HepG2 (cell line): ENCODE data around the gene FAM222B. TPM values are rescaled to one million over a fixed set of nuclear protein-coding genes. Genes with fewer than 3 reads are reported as not detected.

Source experiments
- ERF ChIP-seq: IDR thresholded peaks from 2 replicates; pipeline ENCODE4 v1.6.1; 2018; ENCODE audit warnings: missing biosample characterization, missing genetic modification reagents
- HOXA7 ChIP-seq: sonication (generic); formaldehyde crosslinking; IDR thresholded peaks from 2 replicates; pipeline ENCODE4 v1.8.1; 2022; ENCODE audit warnings: mild to moderate bottlenecking, missing genetic modification reagents, moderate library complexity
- ISX ChIP-seq: sonication (generic); formaldehyde crosslinking; conservative IDR thresholded peaks from 2 replicates; pipeline ENCODE4 v1.5.0; 2020; ENCODE audit warnings: missing genetic modification reagents
- JUNB ChIP-seq: sonication (generic); formaldehyde crosslinking; IDR thresholded peaks from 2 replicates; pipeline ENCODE4 v1.8.0; 2022; ENCODE audit warnings: missing genetic modification reagents, mild to moderate bottlenecking, borderline replicate concordance
- KDM3A ChIP-seq: IDR thresholded peaks from 2 replicates; pipeline ENCODE4 v1.6.1; 2018; ENCODE audit warnings: low read depth, missing compliant biosample characterization
- PBX2 ChIP-seq: IDR thresholded peaks from 2 replicates; pipeline ENCODE4 v1.6.1; 2016; ENCODE audit warnings: control low read depth
- SAP130 ChIP-seq: IDR thresholded peaks from 2 replicates; pipeline ENCODE4 v1.6.1; 2016; ENCODE audit warnings: low read depth
- ZFAT ChIP-seq: sonication (generic); formaldehyde crosslinking; conservative IDR thresholded peaks from 2 replicates; pipeline ENCODE4 v1.8.1; 2023; ENCODE audit warnings: missing genetic modification reagents, inconsistent platforms
- ZNF382 ChIP-seq: sonication (generic); formaldehyde crosslinking; IDR thresholded peaks from 2 replicates; pipeline ENCODE4 v1.5.0; 2020; ENCODE audit warnings: missing genetic modification reagents, mild to moderate bottlenecking, borderline replicate concordance
- ZNF563 ChIP-seq: sonication (generic); formaldehyde crosslinking; IDR thresholded peaks from 2 replicates; pipeline ENCODE4 v1.8.0; 2022; ENCODE audit warnings: mild to moderate bottlenecking, moderate library complexity, missing genetic modification reagents
- ZSCAN22 ChIP-seq: sonication (generic); formaldehyde crosslinking; IDR thresholded peaks from 2 replicates; pipeline ENCODE4 v1.4.0; 2020; ENCODE audit warnings: mild to moderate bottlenecking, missing genetic modification reagents
- ZZZ3 ChIP-seq: sonication (generic); formaldehyde crosslinking; IDR thresholded peaks from 2 replicates; pipeline ENCODE4 v1.4.0; 2020; ENCODE audit warnings: missing genetic modification reagents, mild to moderate bottlenecking, borderline replicate concordance
- polyA plus RNA-seq, 8 experiments: library from polyadenylated mRNA; depleted of rRNA in 3 of 8; stranded (reverse) in 7 of 8; unstranded in 1 of 8; fragments of >200 nt; fragmentation: Illumina TruSeq in 4 of 8; extraction: Trizol in 4 of 8; gene quantifications; 2 replicates each; pipeline versions ENCODE4 v1.2.1 to v1.2.3, GENCODE V29; 2011 to 2016; ENCODE audit warnings: low read depth in 4 of 8, missing spikeins in 1 of 8, mixed read lengths in 1 of 8; ENCODE audit not compliant: insufficient read depth in 1 of 8
- total RNA-seq, 5 experiments: library from RNA; depleted of rRNA; stranded (reverse); fragments of >200 nt; fragmentation: Illumina TruSeq; extraction: Trizol; gene quantifications; 2 replicates each; pipeline ENCODE4 v1.2.3, GENCODE V29; 2016; ENCODE audit warnings: low read depth in 1 of 5
- TF ChIP-seq, protein P1 (sequence below): sonication (generic); formaldehyde crosslinking; conservative IDR thresholded peaks from 2 replicates; pipeline ENCODE4 v1.4.0; 2020; ENCODE audit warnings: missing genetic modification reagents
- TF ChIP-seq, protein P2 (sequence below): sonication (generic); formaldehyde crosslinking; IDR thresholded peaks from 2 replicates; pipeline ENCODE4 v1.4.0; 2020; ENCODE audit warnings: missing genetic modification reagents
- TF ChIP-seq, protein P3 (sequence below): sonication (generic); formaldehyde crosslinking; IDR thresholded peaks from 2 replicates; pipeline ENCODE4 v1.4.0; 2020; ENCODE audit warnings: missing genetic modification reagents; ENCODE audit errors: not compliant biosample characterization
- TF ChIP-seq, protein P4 (sequence below): IDR thresholded peaks from 2 replicates; pipeline ENCODE4 v1.6.1; 2016; ENCODE audit warnings: mild to moderate bottlenecking, missing biosample characterization, missing genetic modification reagents

Gene FAM222B
- total and polyA plus RNA-seq, 2 of the 13 experiments (the other 11 are each of a cell fraction or from before 2014, with no cell fraction given) = 3.5 to 7.3 TPM

GRCh38 chr17:28788100-28788499, 54.5 kb downstream of the FAM222B start (continued):
- TF ChIP-seq, protein P1, sequence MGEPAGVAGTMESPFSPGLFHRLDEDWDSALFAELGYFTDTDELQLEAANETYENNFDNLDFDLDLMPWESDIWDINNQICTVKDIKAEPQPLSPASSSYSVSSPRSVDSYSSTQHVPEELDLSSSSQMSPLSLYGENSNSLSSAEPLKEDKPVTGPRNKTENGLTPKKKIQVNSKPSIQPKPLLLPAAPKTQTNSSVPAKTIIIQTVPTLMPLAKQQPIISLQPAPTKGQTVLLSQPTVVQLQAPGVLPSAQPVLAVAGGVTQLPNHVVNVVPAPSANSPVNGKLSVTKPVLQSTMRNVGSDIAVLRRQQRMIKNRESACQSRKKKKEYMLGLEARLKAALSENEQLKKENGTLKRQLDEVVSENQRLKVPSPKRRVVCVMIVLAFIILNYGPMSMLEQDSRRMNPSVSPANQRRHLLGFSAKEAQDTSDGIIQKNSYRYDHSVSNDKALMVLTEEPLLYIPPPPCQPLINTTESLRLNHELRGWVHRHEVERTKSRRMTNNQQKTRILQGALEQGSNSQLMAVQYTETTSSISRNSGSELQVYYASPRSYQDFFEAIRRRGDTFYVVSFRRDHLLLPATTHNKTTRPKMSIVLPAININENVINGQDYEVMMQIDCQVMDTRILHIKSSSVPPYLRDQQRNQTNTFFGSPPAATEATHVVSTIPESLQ (CRISPR knock-in tag) = no peak
- TF ChIP-seq HOXA7 (CRISPR knock-in tag) (no peak), KDM3A (CRISPR knock-in tag) (no peak), JUNB (CRISPR knock-in tag) (no peak), ZZZ3 (CRISPR knock-in tag) (no peak), ZSCAN22 (CRISPR knock-in tag) (no peak), PBX2 (CRISPR knock-in tag) (no peak), ERF (no peak), ZNF563 (CRISPR knock-in tag) (no peak), ZFAT (CRISPR knock-in tag) (no peak), ZNF382 (CRISPR knock-in tag) (no peak), SAP130 (CRISPR knock-in tag) (peak; percentile 69), ISX (CRISPR knock-in tag) (no peak)
- TF ChIP-seq, protein P2, sequence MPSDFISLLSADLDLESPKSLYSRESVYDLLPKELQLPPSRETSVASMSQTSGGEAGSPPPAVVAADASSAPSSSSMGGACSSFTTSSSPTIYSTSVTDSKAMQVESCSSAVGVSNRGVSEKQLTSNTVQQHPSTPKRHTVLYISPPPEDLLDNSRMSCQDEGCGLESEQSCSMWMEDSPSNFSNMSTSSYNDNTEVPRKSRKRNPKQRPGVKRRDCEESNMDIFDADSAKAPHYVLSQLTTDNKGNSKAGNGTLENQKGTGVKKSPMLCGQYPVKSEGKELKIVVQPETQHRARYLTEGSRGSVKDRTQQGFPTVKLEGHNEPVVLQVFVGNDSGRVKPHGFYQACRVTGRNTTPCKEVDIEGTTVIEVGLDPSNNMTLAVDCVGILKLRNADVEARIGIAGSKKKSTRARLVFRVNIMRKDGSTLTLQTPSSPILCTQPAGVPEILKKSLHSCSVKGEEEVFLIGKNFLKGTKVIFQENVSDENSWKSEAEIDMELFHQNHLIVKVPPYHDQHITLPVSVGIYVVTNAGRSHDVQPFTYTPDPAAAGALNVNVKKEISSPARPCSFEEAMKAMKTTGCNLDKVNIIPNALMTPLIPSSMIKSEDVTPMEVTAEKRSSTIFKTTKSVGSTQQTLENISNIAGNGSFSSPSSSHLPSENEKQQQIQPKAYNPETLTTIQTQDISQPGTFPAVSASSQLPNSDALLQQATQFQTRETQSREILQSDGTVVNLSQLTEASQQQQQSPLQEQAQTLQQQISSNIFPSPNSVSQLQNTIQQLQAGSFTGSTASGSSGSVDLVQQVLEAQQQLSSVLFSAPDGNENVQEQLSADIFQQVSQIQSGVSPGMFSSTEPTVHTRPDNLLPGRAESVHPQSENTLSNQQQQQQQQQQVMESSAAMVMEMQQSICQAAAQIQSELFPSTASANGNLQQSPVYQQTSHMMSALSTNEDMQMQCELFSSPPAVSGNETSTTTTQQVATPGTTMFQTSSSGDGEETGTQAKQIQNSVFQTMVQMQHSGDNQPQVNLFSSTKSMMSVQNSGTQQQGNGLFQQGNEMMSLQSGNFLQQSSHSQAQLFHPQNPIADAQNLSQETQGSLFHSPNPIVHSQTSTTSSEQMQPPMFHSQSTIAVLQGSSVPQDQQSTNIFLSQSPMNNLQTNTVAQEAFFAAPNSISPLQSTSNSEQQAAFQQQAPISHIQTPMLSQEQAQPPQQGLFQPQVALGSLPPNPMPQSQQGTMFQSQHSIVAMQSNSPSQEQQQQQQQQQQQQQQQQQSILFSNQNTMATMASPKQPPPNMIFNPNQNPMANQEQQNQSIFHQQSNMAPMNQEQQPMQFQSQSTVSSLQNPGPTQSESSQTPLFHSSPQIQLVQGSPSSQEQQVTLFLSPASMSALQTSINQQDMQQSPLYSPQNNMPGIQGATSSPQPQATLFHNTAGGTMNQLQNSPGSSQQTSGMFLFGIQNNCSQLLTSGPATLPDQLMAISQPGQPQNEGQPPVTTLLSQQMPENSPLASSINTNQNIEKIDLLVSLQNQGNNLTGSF (CRISPR knock-in tag) = no peak
- TF ChIP-seq, protein P3, sequence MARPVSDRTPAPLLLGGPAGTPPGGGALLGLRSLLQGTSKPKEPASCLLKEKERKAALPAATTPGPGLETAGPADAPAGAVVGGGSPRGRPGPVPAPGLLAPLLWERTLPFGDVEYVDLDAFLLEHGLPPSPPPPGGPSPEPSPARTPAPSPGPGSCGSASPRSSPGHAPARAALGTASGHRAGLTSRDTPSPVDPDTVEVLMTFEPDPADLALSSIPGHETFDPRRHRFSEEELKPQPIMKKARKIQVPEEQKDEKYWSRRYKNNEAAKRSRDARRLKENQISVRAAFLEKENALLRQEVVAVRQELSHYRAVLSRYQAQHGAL (CRISPR knock-in tag) = no peak
- TF ChIP-seq, protein P4, sequence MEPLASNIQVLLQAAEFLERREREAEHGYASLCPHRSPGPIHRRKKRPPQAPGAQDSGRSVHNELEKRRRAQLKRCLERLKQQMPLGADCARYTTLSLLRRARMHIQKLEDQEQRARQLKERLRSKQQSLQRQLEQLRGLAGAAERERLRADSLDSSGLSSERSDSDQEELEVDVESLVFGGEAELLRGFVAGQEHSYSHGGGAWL (CRISPR knock-in tag) = no peak
